ENCODE measurements around the gene MRPS30. TPM values are rescaled to one million over a fixed set of nuclear protein-coding genes. Genes with fewer than 3 reads are reported as not detected.

The MRPS30 gene
- 63.1 and 70.7 TPM in 2 replicates for total RNA-seq

GRCh38 chr5:44808435-44809214 lies at the start of gene MRPS30:
MRPS30 (plus strand) TSS chr5:44808947; CDS start chr5:44808963, 16 bp downstream.

Data from hair follicle dermal papilla cell (primary cell).